Measurements from ENCODE around the gene GPC4. TPM values are rescaled to one million over a fixed set of nuclear protein-coding genes. Genes with fewer than 3 reads are reported as not detected.

GPC4 gene
- total RNA-seq, 1 donor from 2014 or later = 2.5 TPM

DNA sequence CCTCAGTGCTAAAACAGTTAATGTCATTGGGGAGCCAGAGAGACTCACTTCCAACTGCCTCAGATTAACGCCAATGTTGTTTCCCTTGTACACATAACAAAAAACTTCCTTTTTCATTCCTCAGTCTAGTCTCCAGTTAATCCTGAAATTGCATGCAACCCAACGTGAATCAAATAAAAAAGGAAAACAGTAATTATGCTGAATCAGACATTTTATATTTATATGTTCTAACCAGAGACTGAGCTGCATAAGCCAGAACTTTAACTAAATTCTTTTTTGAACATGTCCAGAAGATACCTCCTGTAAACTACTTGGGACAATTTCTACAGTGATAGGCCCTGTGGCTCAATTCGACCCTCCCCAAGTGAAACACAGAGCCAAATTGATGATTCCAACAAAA, 4.7 kb downstream of the GPC4 start:
- DNase-seq = no peak

DNA sequence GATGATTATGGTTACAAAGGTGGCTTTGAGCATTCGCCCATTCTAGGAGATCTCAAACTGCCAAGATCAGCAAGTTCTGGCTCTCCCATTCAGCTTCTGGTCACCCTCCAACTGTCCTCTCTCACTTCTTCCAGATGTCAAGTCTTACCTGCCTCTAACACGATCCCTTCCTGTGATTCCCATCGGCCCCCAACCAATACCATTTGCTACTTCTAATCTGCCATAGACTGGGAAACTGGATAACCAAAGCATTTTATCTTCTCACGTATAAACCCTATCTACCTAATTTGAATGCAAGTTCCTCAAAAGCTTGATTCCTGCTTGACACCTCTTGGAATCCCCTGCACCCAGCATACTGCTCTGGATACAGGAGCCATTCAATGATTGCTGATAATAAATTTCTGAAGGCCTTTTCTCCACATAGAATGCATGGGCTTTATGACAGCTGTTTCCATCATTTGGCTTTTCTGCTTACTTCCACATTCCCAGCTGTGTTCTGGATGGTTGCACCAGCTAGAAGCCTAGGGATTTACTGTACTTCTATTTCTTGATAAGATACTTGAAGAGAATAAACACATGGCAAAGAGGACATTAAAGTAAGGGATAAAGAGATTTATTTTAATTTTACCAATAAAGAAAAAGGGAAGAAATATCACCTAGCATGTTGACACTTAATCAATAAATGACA, 9.6 kb downstream of the GPC4 start:
- no peak for DNase-seq

DNA sequence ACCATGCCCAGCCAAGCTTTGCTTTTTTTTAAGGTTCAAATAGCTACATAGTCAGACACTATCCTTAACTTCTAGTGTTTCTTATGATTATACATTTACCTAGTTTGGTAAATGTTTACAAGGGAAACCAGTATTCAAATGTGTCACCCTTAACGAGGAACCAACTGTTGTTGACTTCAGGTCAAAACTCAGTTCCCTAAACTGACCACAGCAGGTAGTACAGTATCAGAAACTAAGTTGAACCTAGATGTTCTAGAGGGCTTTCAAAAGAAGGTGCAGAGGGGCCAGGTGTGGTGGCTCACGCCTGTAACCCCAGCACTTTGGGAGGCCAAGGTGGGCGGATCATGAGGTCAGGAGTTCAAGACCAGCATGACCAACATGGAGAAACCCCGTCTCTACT, 11.3 kb downstream of the GPC4 start:
- DNase-seq = no peak

DNA sequence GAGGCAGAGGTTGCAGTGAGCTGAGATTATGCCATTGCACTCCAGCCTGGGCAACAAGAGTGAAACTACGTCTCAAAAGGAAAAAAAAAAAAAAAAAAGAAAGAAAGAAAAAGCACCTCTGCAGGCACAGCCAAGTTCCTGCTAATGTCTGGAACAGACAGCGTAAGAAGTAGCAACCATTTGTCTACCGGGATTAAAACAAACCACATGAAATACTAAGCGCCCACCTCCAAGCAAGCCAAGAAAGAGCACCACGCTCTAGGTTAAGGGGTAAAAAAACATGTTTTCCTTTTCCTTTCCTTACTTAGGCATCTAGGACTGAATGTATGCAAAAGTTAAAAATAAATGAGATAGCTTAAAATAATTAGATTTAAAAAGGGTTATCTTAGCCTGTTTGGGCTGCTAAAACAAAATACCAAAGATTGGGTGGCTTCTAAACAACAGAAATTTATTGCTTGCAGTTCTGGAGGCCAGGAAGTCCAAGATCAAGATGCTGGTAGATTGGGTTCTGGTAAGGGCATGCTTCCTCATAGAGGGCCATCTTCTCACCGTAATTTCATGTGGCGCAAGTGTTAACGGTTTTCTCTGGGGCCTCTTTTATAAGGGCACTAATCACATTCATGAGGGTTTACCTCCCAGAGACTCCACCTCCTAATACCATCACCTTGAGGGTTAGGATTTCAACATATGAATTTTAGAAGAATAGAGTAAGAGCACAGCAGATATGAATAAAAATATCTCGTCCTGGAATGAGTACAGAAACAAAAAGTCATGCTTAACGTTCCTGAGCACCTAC, 12.3 kb downstream of the GPC4 start:
- DNase-seq = no peak

DNA sequence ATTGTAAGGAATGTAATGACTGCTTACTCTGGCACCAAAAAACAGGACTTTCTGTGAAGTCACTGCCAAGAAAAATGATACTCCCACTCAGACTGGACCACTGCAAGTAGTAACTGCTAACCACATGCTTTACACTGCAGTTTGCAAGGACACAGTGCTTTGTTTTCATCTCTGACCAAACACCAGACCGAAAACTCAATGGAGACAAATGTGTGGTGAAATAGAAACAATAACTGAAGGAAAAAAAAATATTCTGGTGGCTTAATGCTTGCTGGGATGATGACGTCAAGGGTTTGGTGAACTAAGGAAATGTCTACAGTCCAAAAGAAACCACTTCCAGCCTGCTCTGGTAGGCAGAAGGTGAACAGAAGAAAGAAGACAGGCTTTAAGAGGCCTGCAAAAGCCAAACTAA, 13.2 kb downstream of the GPC4 start:
- DNase-seq = no peak

DNA sequence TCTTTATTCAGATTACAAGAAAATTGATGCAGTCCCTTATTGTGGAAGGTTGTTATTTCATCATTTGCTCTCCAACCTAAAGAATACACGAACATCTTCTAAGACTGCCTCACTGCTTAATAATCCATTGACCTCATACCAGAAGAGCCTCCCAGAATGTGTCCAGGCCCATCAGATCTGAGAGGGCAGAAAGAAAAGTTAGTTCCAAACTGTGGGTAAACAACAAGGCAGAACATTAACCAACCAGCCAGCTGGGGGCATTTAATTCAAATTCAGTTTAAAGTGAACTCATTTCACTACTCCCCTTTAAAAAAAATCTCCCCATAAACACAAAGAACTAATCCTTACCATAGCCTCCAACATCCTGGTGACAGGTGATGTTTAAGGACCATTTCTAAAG, 13.8 kb downstream of the GPC4 start:
- DNase-seq = no peak

DNA sequence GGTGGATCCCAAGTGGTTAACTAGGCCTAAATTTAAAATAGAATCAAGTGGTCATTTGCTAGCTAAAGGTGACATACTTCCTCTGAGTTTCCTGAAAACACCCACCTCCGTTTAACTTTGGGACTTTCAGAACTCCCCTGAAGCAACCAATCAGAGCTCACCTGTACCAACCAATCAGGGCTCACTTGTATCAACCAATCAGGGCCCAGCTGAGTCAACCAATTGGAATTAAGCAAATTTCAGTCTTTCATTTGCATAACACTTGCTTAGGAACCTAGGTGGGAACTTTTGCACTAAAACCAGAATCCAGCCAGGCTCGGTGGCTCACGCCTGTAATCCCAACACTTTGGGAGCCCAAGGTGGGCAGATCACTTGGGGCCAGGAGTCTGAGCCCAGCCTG, 15.9 kb downstream of the GPC4 start:
- no peak for DNase-seq

DNA sequence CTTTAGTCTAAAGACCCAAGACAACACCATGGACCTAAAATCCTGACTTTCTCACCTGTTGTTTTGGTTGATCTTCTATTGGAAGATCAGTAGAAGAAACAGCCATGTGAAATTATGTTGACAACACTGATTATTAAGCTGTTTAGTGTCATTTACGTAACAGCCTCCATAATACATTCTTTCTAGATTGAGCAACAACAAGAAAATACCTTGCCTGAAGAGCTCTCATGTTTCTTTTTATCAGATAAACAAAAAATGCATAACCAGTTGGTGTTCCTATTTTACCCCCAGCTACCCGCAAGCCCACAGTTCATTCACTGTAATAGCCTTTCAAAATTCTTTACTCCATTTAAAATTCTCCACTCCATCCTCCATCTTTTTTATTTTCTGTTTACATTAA, 20.5 kb downstream of the GPC4 start:
- no peak for DNase-seq

DNA sequence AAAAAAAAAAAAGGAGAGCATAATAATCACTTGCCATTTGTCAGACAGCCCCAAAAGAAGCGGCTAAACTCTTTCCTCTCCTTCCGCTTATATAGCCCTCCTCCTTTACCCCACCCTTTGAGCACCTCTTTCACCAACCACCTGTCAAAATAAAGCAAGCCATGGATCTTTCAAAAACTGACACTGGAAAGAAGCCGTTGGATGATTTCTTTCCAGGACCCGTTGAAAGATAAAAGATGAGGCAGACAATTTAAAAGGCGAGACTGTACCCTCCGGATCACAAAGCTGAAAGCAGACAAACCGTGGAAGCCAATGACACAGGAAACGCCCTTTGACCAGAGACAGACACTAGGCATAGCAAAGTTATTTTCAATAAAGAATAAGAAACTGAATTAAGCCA, 22.6 kb downstream of the GPC4 start:
- no peak for DNase-seq

DNA sequence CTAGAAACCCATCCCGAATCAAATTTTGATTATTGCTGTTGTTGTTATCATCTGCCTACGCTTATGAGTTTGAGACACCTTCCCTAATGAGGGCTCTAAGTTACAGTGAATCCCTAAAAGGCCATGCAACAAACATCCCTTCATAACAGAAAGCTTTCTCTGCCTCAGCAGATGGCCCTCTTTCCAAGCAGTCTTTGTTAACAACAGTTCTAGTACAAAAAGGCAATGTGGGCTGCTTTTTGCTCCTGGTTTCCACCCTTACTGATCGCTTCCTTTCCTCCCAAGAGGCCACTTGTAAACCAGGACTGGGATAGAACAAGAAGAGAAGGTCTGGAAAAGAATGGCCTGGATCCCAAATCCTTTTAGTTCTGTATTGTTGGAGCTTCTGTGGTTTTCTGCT, 24.2 kb downstream of the GPC4 start:
- DNase-seq = no peak

DNA sequence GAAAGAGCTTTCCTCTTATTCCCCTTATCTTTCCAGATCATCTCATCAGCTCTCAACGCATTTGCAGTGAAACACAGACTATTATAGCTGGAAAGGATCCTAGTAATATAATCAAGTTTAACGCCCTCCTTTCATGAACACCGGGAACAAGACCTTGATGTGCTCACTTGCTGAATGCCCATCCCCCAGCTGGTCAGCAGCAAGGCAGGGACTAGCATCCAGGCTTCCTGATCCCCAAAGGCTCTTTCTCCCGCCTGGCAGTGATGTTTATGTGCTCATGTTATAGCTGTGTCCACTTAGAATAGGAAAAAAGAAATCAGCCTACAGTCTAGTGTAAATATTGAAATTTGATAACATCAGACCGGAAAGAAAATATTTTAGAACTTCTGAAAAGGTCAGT, 24.6 kb downstream of the GPC4 start:
- DNase-seq = no peak

DNA sequence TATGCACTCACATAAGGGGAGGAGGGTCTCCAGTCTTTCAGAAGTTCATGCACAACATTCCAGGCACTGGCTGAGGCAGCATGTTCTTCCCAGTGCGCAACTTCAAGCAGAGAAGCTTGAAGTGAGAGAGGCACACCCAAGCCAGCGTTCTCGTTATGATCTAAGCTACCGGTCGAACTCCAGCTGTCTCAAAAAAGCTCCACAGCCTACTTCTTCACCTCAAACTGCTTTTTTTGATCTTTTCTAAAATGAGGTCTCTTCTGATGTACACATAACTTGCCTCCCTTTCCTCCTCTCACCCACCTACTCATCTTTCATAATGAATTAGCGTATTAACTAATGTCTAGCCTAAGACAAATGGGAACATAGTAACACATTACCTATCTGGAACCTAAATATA, 25.3 kb downstream of the GPC4 start:
- DNase-seq = no peak

DNA sequence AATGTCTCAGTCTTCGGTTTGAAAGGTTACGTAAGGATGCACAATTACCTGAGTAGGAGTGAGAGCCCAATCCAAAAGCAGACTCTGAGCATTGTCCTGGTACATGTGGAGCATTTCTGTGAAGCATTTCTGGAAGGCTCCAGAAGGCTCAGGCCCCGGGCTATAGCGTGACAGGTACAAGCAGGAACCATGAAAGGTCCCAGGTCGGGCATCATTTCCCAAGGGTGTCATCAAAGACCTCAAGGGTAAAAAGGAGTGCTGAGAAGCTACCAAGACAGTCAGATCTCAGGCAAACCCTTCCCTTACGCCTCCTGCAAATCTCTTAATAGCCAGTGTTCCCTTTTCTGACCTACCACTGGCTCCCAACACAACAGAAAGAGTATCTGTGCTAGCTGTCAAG, 30.8 kb downstream of the GPC4 start:
- no peak for DNase-seq

DNA sequence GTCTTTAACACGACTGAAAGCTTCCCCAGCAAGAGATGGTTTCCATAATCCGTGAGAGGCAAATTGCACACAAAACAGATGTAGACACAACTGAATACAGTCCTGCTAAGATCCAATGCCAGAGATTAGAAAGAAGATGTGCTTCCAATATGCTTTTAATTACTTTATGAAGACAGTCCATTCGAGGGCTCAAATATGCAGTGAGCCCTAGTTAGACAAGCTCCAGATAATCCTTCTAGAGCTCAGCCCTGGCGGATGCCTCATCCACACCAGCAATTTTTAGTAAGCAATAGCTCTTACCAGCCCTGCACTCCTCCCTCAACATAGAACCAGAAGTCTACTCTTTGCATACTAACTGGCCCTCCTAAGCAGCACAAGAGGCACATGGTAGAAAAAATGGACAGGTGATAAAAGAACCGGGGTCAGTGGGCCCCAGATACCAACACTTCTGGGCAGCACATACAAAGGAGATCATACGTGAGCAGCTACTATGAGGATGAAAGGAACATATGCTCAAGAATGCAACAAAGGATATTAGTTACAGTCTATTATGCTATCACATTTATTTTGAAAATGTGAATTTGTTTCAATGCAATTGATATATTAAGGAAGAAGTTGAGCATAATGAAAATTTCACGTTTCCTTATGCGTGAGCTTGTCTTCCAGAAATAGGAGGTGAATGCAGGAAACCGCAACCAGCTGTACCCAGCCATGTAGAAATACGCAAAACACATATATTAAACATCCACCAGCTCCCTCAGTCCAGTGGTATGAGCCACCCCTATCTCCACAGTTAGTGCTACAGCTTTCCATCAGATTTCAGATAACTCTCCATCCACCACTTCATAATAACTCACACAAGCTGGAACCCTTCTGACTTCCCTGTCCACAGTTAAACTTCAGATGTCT, 34.3 kb downstream of the GPC4 start:
- DNase-seq = no peak

DNA sequence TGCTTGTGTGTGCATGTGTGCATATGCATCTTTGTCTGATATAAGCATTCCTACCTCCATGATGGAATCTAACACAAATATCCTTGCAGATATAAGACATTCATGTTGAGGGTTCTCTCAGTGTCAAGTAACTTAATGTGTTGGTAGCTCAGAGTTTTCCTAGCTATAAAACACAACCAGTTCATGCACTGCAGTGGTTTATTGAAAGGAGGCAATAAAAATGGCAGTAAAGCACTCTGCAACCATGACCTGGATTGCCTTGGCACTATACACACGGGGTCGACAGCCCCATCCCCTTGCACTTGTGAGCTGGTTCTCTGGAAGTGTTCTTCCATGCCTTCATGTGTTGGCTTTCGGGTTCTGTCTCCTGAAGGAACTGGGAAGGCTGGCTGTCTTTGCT, 38.9 kb downstream of the GPC4 start:
- DNase-seq = no peak

DNA sequence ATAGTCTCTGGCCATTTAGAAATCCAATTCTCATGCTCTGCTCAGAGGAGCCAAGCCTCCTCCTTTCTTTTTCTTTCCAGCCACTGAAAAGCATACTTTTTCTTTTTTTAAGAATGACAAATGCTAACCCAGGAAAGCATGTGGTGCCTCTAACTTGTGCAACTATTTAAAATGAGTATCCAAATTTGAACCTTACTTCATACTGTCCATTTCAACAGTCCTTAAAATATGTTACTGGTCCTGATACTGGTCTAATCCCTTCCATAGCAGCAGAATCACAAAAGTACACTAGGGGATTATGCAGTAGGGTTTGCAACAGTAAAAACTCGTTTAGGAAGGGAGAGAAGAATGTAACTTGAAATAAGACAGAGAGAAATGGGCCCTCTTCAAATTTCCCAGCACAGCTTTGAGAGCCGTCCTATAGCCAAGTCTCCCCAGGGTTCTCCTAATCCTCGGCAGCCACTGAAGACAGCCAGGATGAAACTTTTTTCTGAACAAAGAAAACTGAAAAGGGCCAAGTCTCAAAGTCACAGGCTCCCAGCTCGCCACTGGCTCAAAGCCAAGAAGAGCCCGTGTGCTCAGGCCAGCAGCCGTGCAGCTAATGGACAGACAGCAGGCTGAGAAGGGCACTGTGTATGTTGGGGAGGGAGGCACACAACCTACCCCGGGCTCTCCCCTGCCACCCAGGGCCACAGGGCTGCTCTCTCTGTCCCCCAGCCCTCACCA, 39.5 kb downstream of the GPC4 start:
- DNase-seq = peak; percentile 0

DNA sequence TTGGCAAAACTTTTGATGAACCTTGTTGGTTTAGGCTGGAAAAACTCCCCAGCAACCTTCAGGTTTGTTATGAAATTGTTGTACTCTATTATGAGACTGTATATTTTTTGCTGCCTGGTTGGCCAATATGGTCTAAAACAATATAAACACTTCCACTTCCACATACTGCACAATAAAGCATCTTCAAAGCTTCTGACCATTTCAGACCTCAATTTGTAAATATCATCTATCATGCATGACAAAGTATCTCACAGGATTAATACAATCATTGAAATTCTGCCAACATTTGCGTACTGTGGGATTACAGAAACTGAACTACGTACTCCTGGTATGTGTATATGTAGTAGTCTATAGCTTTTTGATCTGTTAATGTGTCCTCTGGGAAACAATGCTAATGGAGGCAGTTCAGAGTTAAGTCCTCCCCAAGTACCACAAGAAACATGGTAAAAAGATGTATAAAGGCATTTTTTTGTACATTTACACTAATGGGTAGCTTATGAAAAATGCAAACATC, 40.4 kb downstream of the GPC4 start:
- no peak for DNase-seq

DNA sequence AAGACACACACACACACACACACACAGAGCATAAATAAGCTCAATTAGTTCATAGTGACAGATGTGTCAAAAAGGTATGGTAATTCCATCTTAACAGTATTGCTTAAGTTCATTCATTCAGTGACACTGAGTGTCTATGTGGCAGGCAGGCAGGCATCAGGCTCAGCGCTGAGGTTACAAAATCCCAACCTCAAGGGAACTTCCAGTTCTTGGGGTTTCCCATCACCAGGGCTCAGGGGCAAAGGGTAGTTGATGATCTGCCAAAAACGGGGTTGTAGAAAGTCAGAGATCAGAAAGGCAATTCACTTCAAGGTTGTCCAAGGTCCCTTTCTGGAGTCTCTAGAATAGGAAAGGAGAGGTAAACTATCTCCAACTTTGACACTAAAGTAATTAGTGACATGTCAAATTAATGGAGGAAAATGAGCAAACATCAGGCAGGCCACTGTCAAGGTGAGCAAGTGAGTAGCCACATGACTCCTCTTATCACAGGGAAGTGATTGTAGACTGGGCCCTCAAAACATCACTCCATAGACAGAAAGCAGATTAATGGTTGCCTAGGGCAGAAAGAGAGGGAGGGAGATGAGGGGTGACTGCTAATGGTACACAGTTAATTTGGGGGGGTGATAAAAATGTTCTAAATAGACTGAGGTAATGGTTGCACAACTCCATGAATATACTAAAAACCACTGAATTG, 41.8 kb downstream of the GPC4 start:
- DNase-seq = no peak

DNA sequence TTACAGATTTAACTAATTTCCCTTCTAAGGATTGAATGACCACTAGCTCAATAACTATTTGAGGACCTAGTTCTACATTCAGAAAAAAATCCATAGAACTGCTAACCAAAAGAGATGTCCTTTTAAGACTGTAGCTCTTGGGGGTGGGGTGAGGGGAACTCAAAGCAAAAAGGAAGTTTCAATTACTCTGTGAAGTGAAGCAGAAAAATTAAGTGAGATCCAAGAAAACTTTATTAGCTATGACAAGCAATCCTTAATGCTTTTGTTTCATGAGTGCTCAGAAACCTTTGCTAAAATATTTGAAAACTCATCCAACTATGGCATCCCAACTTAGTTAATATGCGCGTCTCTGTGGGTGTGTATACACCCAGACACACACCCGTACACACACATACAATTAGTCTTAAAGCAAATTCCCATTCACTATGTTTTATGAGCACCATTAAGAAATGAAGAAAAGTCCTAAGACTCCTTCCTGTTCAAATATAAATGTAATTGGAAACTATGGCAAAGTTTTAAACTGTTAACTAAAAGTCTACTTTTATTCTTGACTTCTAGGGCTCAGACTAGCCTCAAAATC, 44.5 kb downstream of the GPC4 start:
- no peak for DNase-seq

DNA sequence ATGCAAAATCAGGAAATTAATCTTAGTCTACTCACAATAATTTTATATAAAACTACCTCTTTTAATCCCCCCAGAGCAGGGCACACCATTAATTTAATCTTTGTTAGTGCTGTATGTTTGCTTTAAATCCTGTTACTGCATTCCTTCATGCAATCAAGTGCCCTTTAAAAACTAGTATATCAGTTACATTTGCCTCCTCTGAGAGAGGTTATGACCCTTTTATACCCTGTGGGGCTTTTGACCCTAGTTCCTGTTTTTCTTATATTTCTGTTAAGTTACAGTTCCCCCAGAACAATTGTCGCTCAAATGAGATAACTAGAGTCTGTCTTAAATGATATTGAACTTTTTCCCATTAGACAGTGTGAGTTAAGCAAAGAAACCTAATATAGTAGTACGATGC, 46.2 kb downstream of the GPC4 start:
- DNase-seq = no peak

DNA sequence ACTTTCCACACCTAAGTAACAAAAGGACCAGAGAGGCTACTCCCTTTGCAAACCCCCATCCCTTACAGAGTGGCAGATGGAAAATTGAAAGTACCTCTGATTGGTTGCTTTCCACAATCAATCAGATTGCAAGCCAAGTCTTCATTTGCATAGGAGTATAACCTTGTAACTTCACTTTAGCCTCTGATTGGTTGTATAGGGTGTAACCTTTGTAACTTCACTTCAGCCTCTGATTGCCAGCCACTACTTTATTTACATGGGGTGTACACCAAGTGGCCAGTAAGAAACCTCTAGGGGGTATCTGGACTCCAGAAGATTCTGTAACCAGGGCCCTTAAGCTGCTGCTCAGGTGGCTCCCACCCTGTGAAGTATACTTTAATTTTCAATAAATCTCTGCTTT, 48.6 kb downstream of the GPC4 start:
- DNase-seq = no peak

Measured in occipital lobe (tissue), 2 donors.